Temporal lobe (tissue), 1 donor: Measurements from ENCODE around the gene ANGPTL5. TPM values are rescaled to one million over a fixed set of nuclear protein-coding genes. Genes with fewer than 3 reads are reported as not detected.

Source experiments
- total RNA-seq: library from RNA; depleted of rRNA; stranded (reverse); fragments of >200 nt; gene quantifications from one replicate; pipeline ENCODE4 v1.2.3, GENCODE V29; 2014

ANGPTL5 gene
- total RNA-seq, 1 donor from 2014 or later, result 0.25 TPM

Other genes with a start within 250 kb of the ANGPTL5 start
- 13.8 TPM for gene CEP126, start 1.5 kb downstream of the ANGPTL5 start, total RNA-seq
- gene CFAP300, start 130.9 kb upstream of the ANGPTL5 start, total RNA-seq, result 2.2 TPM
- 17.2 TPM for gene YAP1, start 193.9 kb upstream of the ANGPTL5 start, total RNA-seq